H1 (cell line): ENCODE data around the gene PHRF1. TPM values are rescaled to one million over a fixed set of nuclear protein-coding genes. Genes with fewer than 3 reads are reported as not detected.

ENCODE experiments used
- CTCF ChIA-PET: fragments of 300-600 bp; sonication (Branson Sonifier 250); formaldehyde crosslinking; loops from one replicate; lab custom pipeline; 2021; ENCODE audit not compliant: partially characterized antibody; lab: Charles Lee
- POLR2A ChIA-PET: fragments of 300-600 bp; sonication (Branson Sonifier 250); formaldehyde crosslinking; loops from one replicate; lab custom pipeline; 2021; ENCODE audit warnings: inconsistent platforms; ENCODE audit not compliant: partially characterized antibody; lab: Charles Lee
- DNase-seq, 2 experiments: peaks; one replicate each; pipeline versions ENCODE4 v3.0.0 to v3.0.0-alpha.2; 2010 to 2022; ENCODE audit warnings: low spot score in 2 of 2, low read depth in 1 of 2, mixed read lengths in 1 of 2
- FAIRE-seq: peaks from 2 replicates; lab custom pipeline; 2011; peaks lifted over from hg19 to GRCh38; lab: Jason Lieb, UNC
- H2AFZ ChIP-seq: 2 replicates; pipeline ENCODE4 v1.8.1; 2012; ENCODE audit warnings: low read length, inconsistent platforms
- H2AK5ac ChIP-seq: 2 replicates; pipeline ENCODE4 v1.6.1; 2013; ENCODE audit warnings: low read depth, low read length
- H2BK120ac ChIP-seq: replicated peaks from 2 replicates; pipeline ENCODE3; 2013; ENCODE audit warnings: low read depth, low read length, inconsistent platforms
- H2BK12ac ChIP-seq: 2 replicates; pipeline ENCODE4 v1.6.1; 2013; ENCODE audit warnings: low read depth, low read length
- H2BK15ac ChIP-seq: 2 replicates; pipeline ENCODE4 v1.6.1; 2013; ENCODE audit warnings: low read length
- H2BK20ac ChIP-seq: 2 replicates; pipeline ENCODE4 v1.6.1; 2013; ENCODE audit warnings: low read length
- H2BK5ac ChIP-seq: 2 replicates; pipeline ENCODE4 v1.6.1; 2013; ENCODE audit warnings: low read depth, low read length
- H3K14ac ChIP-seq: 2 replicates; pipeline ENCODE4 v1.6.1; 2013; ENCODE audit warnings: inconsistent platforms; ENCODE audit not compliant: insufficient read length
- H3K18ac ChIP-seq: 2 replicates; pipeline ENCODE4 v1.6.1; 2013; ENCODE audit warnings: low read length; ENCODE audit errors: extremely low read depth
- H3K23ac ChIP-seq: 2 replicates; pipeline ENCODE4 v1.6.1; 2013; ENCODE audit warnings: inconsistent platforms; ENCODE audit not compliant: insufficient read length
- H3K23me2 ChIP-seq: 2 replicates; pipeline ENCODE4 v1.6.1; 2013; ENCODE audit warnings: low read depth, low read length
- H3K27ac ChIP-seq: 2 replicates; pipeline ENCODE4 v1.6.1; 2011; ENCODE audit warnings: low read depth, low read length, inconsistent platforms
- H3K27me3 ChIP-seq, 4 experiments: replicated peaks in 1 of 4; 1 replicate in 1 of 4; 2 replicates in 3 of 4; pipeline versions ENCODE4 v1.6.1 to v1.8.1; 2011 to 2013; ENCODE audit warnings: low read length in 3 of 4, mild to moderate bottlenecking in 3 of 4, inconsistent platforms in 2 of 4, mixed read lengths in 2 of 4, moderate library complexity in 1 of 4; ENCODE audit not compliant: control insufficient read depth in 3 of 4, insufficient read depth in 3 of 4; ENCODE audit errors: extremely low read depth in 1 of 4
- H3K36me3 ChIP-seq, 4 experiments: 2 replicates each; pipeline versions ENCODE4 v1.6.1 to v1.8.1; 2011 to 2013; ENCODE audit warnings: mild to moderate bottlenecking in 4 of 4, low read length in 3 of 4, moderate library complexity in 2 of 4, control low read depth in 1 of 4, inconsistent platforms in 1 of 4; ENCODE audit not compliant: insufficient read depth in 4 of 4, control insufficient read depth in 2 of 4
- H3K4ac ChIP-seq: replicated peaks from 2 replicates; pipeline ENCODE3; 2013; ENCODE audit warnings: low read length, low read depth, mixed read lengths, inconsistent platforms; ENCODE audit not compliant: insufficient read length
- H3K4me1 ChIP-seq, 4 experiments: replicated peaks in 1 of 4; 1 replicate in 1 of 4; 2 replicates in 3 of 4; pipeline versions ENCODE4 v1.6.1 to v1.8.1; 2011 to 2013; ENCODE audit warnings: low read length in 3 of 4, inconsistent platforms in 2 of 4, mixed read lengths in 1 of 4; ENCODE audit not compliant: insufficient read depth in 4 of 4, control insufficient read depth in 3 of 4
- H3K4me2 ChIP-seq, 2 experiments: 2 replicates each; pipeline versions ENCODE4 v1.6.1 to v1.8.1; 2011 to 2013; ENCODE audit warnings: low read depth in 2 of 2, low read length in 2 of 2, control low read depth in 1 of 2, inconsistent platforms in 1 of 2, mild to moderate bottlenecking in 1 of 2; ENCODE audit not compliant: insufficient read depth in 1 of 2
- H3K4me3 ChIP-seq, 4 experiments: fragments of 200-600, 300-600 bp in 1 of 4; sonication (generic), shearing (Covaris generic), sonication (Bioruptor Twin) in 1 of 4; 2 replicates each; pipeline versions ENCODE4 v1.5.1 to v1.8.1; 2011 to 2016; ENCODE audit warnings: low read length in 4 of 4, low read depth in 3 of 4, control low read depth in 2 of 4, inconsistent platforms in 2 of 4, mild to moderate bottlenecking in 2 of 4, mixed read lengths in 1 of 4, moderate library complexity in 1 of 4; ENCODE audit not compliant: insufficient read depth in 2 of 4; ENCODE audit errors: extremely low read depth in 1 of 4
- H3K56ac ChIP-seq: replicated peaks from 2 replicates; pipeline ENCODE3; 2013; ENCODE audit warnings: low read depth, mild to moderate bottlenecking, mixed read lengths, low read length, inconsistent platforms; ENCODE audit not compliant: insufficient read length
- H3K79me1 ChIP-seq: 2 replicates; pipeline ENCODE4 v1.6.1; 2013; ENCODE audit warnings: low read depth, low read length, control low read depth
- H3K79me2 ChIP-seq, 2 experiments: 2 replicates each; pipeline versions ENCODE4 v1.6.1 to v1.8.1; 2012 to 2013; ENCODE audit warnings: low read length in 2 of 2, mild to moderate bottlenecking in 2 of 2, inconsistent platforms in 1 of 2; ENCODE audit not compliant: insufficient read depth in 2 of 2, control insufficient read depth in 1 of 2
- H3K9ac ChIP-seq, 4 experiments: replicated peaks in 1 of 4; 1 replicate in 1 of 4; 2 replicates in 3 of 4; pipeline versions ENCODE4 v1.6.1 to v1.8.1; 2011 to 2013; ENCODE audit warnings: low read depth in 3 of 4, low read length in 3 of 4, control low read depth in 2 of 4, mild to moderate bottlenecking in 2 of 4, moderate library complexity in 2 of 4, inconsistent platforms in 1 of 4; ENCODE audit errors: extremely low read depth in 1 of 4
- H3K9me3 ChIP-seq, 2 experiments: 2 replicates each; pipeline versions ENCODE4 v1.6.1 to v1.8.1; 2012 to 2013; ENCODE audit warnings: mild to moderate bottlenecking in 2 of 2, moderate library complexity in 2 of 2, control low read depth in 1 of 2, inconsistent platforms in 1 of 2, low read depth in 1 of 2, low read length in 1 of 2, mixed read lengths in 1 of 2; ENCODE audit not compliant: insufficient read depth in 2 of 2
- H4K20me1 ChIP-seq, 2 experiments: replicated peaks in 1 of 2; 2 replicates each; pipeline versions ENCODE3 to v1.8.1; 2011 to 2013; ENCODE audit warnings: inconsistent platforms in 2 of 2, low read length in 2 of 2, mild to moderate bottlenecking in 1 of 2; ENCODE audit not compliant: insufficient read depth in 2 of 2, control insufficient read depth in 1 of 2
- H4K5ac ChIP-seq: 2 replicates; pipeline ENCODE4 v1.6.1; 2013; ENCODE audit warnings: low read length, low read depth, mixed read lengths, inconsistent platforms; ENCODE audit not compliant: insufficient read length
- H4K8ac ChIP-seq: 2 replicates; pipeline ENCODE4 v1.8.0; 2013; ENCODE audit warnings: mild to moderate bottlenecking, moderate library complexity, low read length, inconsistent platforms; ENCODE audit not compliant: insufficient read depth; ENCODE audit errors: extremely low read depth
- H4K91ac ChIP-seq: replicated peaks from 2 replicates; pipeline ENCODE3; 2013; ENCODE audit warnings: low read length, mixed read lengths, inconsistent platforms; ENCODE audit not compliant: insufficient read length
- FOSL1 ChIP-seq: IDR thresholded peaks from 2 replicates; pipeline ENCODE4 v1.6.1; 2011; ENCODE audit warnings: mild to moderate bottlenecking, low read depth, low read length, moderate library complexity; ENCODE audit not compliant: insufficient read depth
- KDM1A ChIP-seq: fragments of 200-600, 300-600 bp; sonication (generic); IDR thresholded peaks from 2 replicates; pipeline ENCODE4 v1.7.1; 2016; ENCODE audit warnings: mild to moderate bottlenecking, low read length, borderline replicate concordance
- KDM4A ChIP-seq: IDR thresholded peaks from one replicate; pipeline ENCODE4 v1.7.1; 2012; ENCODE audit warnings: low read depth, mild to moderate bottlenecking, moderate library complexity, low read length, inconsistent platforms; ENCODE audit not compliant: severe bottlenecking
- NANOG ChIP-seq: IDR thresholded peaks from 2 replicates; pipeline ENCODE4 v1.6.1; 2011; ENCODE audit warnings: low read length, low read depth, mild to moderate bottlenecking, inconsistent platforms; ENCODE audit not compliant: insufficient read depth, poor library complexity, severe bottlenecking
- RFX5 ChIP-seq: IDR thresholded peaks from 2 replicates; pipeline ENCODE4 v1.6.1; 2011; ENCODE audit warnings: low read depth, low read length, improper control_type of control experiment, borderline replicate concordance
- RXRA ChIP-seq: IDR thresholded peaks from 2 replicates; pipeline ENCODE4 v1.6.1; 2011; ENCODE audit warnings: low read depth, mild to moderate bottlenecking, low read length, moderate library complexity; ENCODE audit not compliant: insufficient read depth
- SIX5 ChIP-seq: IDR thresholded peaks from 2 replicates; pipeline ENCODE4 v1.6.1; 2011; ENCODE audit warnings: mild to moderate bottlenecking, low read depth, low read length
- TAF7 ChIP-seq: optimal IDR thresholded peaks from 2 replicates; pipeline ENCODE3; 2011; ENCODE audit warnings: low read depth, mild to moderate bottlenecking, inconsistent platforms, low read length, moderate library complexity, borderline replicate concordance
- TCF12 ChIP-seq: IDR thresholded peaks from 2 replicates; pipeline ENCODE4 v1.6.1; 2011; ENCODE audit warnings: low read depth, mild to moderate bottlenecking, low read length
- WGBS, 2 experiments: shearing (Covaris generic) in 1 of 2; methylation state at CpG; one replicate each; pipeline versions ENCODE4 v1.1.6 to v1.1.7; 2013 to 2015; ENCODE audit warnings: low lambda C conversion rate in 2 of 2, mixed read lengths in 2 of 2, inconsistent platforms in 1 of 2, low coverage in 1 of 2, missing lambda C conversion rate in 1 of 2; ENCODE audit not compliant: insufficient replicate concordance in 2 of 2, insufficient coverage in 1 of 2, insufficient read length in 1 of 2; ENCODE audit errors: extremely low coverage in 1 of 2, missing lambda C conversion rate in 1 of 2; 5-methylcytosine and 5-hydroxymethylcytosine counted together
- polyA plus RNA-seq, 7 experiments: library from polyadenylated mRNA; depleted of rRNA in 3 of 7; stranded (reverse) in 5 of 7; unstranded in 2 of 7; fragments of >200 nt in 5 of 7; fragments of 200-250 nt in 2 of 7; gene quantifications; 1 replicate in 5 of 7; 2 replicates in 1 of 7; 4 replicates in 1 of 7; pipeline versions ENCODE4 v1.2.1 to v1.2.3, GENCODE V29; 2011 to 2013; ENCODE audit warnings: missing spikeins in 2 of 7, mixed read lengths in 2 of 7
- total RNA-seq: library from RNA; stranded (reverse); fragmentation: NEBNext Ultra II Directional; extraction: Animal tissue kit (Norgen Biotek cat#: 25700); gene quantifications from 2 replicates; pipeline ENCODE4 v1.2.1, GENCODE V29; 2021
- TF ChIP-seq, protein P1 (sequence below), 3 experiments: IDR thresholded peaks; 1 replicate in 2 of 3; 2 replicates in 1 of 3; pipeline versions ENCODE4 v1.5.1 to v1.6.1; 2011; ENCODE audit warnings: low read length in 3 of 3, mild to moderate bottlenecking in 3 of 3, inconsistent platforms in 2 of 3, low read depth in 1 of 3, moderate library complexity in 1 of 3; ENCODE audit not compliant: insufficient read depth in 1 of 3; ENCODE audit errors: control extremely low read depth in 1 of 3

PHRF1 gene
- total and polyA plus RNA-seq, 2 of the 8 experiments (the other 6 are each of a cell fraction or from before 2014, with no cell fraction given), result 13.4 to 37.3 TPM

DNA sequence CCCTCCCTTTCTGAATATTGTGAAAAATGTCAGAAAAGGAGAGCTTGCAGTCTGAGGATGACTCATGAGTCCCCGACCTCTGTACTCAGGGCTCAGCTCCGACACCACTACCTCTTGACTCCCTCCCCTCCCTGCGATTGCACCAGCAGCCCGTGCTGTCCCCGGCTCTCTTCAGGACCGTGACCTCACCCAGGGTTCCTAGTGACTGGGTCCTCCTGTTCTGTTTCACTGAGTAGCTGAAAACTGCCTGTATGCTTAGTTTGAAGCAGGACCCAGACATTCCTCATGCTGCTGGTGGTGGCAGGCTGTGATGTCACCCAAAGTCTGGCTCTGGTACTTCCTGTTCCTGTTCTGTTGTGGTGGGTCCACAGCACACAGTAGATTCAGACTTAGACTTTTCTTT lies 11.7 kb downstream of the PHRF1 start:
- no peak overlapping the region for H3K18ac ChIP-seq
- no peak overlapping the region; a peak in 1 of 7 replicates for H3K9ac ChIP-seq
- H3K79me2 ChIP-seq, result peaks cover 0 to 12% of the 10 kb centered on the region in 2 experiments; a peak in 2 of 4 replicates
- 94% methylated on average over 6 of the region's 6 CpGs; no CpG with 5 or more reads in 1 of the 2 experiments for WGBS, 2 experiments
- no peak overlapping the region for H2BK12ac ChIP-seq
- H3K36me3 ChIP-seq, result peaks cover 30 to 57% (median 47%) of the 10 kb centered on the region in 4 experiments
- no peak overlapping the region for H3K56ac ChIP-seq
- no peak overlapping the region for H2BK20ac ChIP-seq
- H3K23ac ChIP-seq, result no peak overlapping the region
- H2BK15ac ChIP-seq, result no peak overlapping the region
- H3K4me3 ChIP-seq, result no peak overlapping the region
- POLR2A ChIA-PET, result interaction anchor here (0.6 to 2.2 kb wide), 2 partner anchors 10 to 17 kb away, joined by 3 to 9 read pairs; no protein-coding TSS in a partner anchor
- no peak overlapping the region for H3K4me2 ChIP-seq
- no peak overlapping the region for H2AFZ ChIP-seq
- H3K79me1 ChIP-seq, result peaks cover 8% of the 10 kb centered on the region; the same call in 1 of the 2 replicates
- H3K9me3 ChIP-seq, result no peaks in the 10 kb centered on the region
- no peak overlapping the region for H3K4ac ChIP-seq
- H4K20me1 ChIP-seq, result peaks cover 19 to 23% of the 10 kb centered on the region in 2 experiments
- no peak overlapping the region for H4K91ac ChIP-seq
- H3K23me2 ChIP-seq, result no peaks in the 10 kb centered on the region
- no peaks in the 10 kb centered on the region for H3K27me3 ChIP-seq
- CTCF ChIA-PET, result interaction anchor here (0.6 to 1.4 kb wide), 2 partner anchors 68 to 136 kb away, joined by 3 to 5 read pairs; no protein-coding TSS in a partner anchor
- H3K27ac ChIP-seq, result no peak overlapping the region
- no peak for FAIRE-seq
- H3K4me1 ChIP-seq, result no peaks in the 10 kb centered on the region
- no peak overlapping the region for H3K14ac ChIP-seq
- no peak overlapping the region for H2BK120ac ChIP-seq
- H4K8ac ChIP-seq, result no peak overlapping the region
- no peak overlapping the region for H2AK5ac ChIP-seq
- no peak for DNase-seq
- H2BK5ac ChIP-seq, result no peak overlapping the region
- no peak overlapping the region for H4K5ac ChIP-seq
- TF ChIP-seq RXRA, result no peak
- no peak for TF ChIP-seq KDM1A
- TF ChIP-seq, protein P1, sequence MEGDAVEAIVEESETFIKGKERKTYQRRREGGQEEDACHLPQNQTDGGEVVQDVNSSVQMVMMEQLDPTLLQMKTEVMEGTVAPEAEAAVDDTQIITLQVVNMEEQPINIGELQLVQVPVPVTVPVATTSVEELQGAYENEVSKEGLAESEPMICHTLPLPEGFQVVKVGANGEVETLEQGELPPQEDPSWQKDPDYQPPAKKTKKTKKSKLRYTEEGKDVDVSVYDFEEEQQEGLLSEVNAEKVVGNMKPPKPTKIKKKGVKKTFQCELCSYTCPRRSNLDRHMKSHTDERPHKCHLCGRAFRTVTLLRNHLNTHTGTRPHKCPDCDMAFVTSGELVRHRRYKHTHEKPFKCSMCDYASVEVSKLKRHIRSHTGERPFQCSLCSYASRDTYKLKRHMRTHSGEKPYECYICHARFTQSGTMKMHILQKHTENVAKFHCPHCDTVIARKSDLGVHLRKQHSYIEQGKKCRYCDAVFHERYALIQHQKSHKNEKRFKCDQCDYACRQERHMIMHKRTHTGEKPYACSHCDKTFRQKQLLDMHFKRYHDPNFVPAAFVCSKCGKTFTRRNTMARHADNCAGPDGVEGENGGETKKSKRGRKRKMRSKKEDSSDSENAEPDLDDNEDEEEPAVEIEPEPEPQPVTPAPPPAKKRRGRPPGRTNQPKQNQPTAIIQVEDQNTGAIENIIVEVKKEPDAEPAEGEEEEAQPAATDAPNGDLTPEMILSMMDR (IDR thresholded peaks at IDR 0.05; ENCODE audit: control extremely low read depth in 1 of 3, insufficient read depth in 1 of 3, low read depth in 1 of 3, low read length in 3 of 3), result no peak
- no peak for TF ChIP-seq RFX5
- no peak for TF ChIP-seq NANOG
- no peak for TF ChIP-seq KDM4A
- no peak for TF ChIP-seq FOSL1
- TF ChIP-seq SIX5, result no peak
- no peak for TF ChIP-seq TCF12
- no peak for TF ChIP-seq TAF7
